ENCODE measurements around the gene PAPSS1.
A peak's percentile ranks its signal among the peaks of the same experiment; 100 is the strongest.
"Not testable (repeated sequence)": the region's sequence is repeated elsewhere in the genome, so short reads cannot be mapped to it uniquely, and the experiment has no call there.

The PAPSS1 gene

DNA sequence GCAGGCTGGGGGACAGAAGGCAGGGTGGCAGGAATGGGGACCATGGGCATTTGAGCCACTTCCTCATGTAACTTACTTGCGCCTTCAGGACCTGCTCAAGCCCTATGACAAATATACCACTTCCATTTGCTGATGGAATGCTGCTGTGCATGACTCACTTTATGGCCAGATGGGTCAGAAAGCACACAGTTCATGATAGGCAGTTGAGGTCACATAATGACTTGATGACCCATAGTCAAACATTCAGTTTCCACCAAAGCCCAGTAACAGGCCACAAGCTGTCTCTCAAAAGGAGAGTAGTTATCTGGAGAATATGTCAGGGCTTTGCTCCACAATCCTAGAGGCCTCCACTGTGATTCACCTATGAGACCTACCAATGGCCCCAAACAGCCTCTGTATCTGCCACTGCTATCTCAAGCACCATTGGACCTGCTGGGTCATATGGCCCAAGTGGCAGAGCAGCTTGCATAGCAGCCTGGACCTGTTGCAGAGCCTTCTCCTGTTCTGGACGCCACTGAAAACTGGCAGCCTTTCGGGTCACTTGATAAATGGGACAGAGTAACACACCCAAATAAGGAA, 5.3 kb upstream of the PAPSS1 start:
- no peak for DNase-seq

DNA sequence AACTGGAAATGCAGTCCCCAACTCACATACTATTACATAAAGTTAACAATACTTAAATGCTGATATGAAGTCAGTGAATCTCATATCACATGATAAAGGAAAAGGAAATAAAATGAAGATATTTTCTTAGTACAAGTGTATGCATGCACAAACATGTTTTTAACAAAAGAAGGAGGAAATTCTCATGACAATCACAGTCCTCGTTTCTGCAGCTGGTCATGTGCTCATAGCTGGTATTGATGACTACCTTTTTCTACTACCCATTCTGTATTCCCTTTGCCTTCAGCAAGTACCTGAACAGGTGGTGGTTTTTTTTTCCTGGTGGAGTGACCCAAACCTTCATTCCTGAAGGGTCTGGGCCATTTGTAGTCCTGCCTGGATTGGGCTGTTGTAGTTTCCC, 3.3 kb upstream of the PAPSS1 start:
- DNase-seq = not testable (repeated sequence)

DNA sequence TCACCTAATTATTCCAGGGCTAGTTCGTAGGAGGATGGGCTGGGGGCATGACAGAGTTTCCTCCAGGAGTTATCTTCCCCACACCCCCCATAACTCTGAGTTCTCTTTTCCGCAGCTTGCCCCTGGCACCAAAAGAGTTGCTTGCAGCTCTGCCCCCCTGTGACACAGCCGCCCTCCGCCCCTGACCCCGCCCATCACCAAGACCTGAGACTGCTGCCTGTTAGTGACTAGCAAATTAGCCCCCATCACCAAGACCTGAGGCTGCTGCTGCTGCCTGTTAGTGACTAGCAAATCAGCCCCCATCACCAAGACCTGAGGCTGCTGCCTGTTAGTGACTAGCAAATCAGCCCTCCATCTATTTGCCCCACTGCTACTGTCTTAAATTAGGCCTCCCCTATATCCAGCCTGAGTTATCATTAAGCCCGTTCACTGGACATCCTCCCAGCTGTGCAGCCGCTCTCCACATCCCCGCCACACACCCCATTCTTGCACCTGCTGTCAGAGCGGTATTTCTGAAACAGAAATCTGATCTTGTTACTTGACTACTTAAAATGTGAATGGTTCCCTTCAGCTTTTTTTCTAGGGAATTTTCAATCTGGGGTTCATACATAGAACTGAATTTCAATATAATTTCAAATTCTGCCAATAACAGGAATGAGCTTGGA, 1.5 kb upstream of the PAPSS1 start:
- DNase-seq = peak; percentile 20

DNA sequence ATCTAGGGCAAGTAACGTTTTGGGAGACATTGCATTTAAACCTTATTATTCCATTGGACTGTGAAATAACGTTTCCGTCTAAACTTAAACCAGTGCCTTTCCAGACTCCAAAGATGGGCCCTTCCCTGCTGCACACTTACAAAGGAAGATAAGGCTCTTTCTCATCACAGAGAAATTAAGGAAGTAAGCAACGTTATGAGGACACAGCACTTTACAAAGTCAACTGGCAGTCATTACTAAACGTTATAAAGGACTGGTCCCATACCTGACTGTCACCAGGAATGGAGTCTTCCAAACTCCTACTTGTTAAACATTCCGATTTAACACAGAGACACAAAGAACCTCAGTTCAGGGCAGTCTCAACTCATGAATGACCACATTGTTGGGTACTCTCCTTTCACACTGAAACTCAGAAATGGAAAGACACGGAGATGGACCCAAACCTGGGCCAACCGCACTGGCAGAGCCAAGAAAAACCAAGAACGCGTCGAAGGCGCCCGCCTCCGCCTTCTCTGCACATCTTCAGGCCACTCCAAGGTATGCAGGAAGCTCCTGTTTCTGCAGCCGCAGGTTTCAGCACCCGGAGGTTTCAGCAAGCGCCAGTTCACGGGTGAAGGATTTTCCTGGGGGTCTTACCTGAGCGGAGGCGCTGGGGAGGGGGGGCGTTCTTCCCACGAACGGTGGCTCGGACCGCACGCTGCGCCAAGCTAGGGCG, 670 bp downstream of the PAPSS1 start:
- DNase-seq = no peak

DNA sequence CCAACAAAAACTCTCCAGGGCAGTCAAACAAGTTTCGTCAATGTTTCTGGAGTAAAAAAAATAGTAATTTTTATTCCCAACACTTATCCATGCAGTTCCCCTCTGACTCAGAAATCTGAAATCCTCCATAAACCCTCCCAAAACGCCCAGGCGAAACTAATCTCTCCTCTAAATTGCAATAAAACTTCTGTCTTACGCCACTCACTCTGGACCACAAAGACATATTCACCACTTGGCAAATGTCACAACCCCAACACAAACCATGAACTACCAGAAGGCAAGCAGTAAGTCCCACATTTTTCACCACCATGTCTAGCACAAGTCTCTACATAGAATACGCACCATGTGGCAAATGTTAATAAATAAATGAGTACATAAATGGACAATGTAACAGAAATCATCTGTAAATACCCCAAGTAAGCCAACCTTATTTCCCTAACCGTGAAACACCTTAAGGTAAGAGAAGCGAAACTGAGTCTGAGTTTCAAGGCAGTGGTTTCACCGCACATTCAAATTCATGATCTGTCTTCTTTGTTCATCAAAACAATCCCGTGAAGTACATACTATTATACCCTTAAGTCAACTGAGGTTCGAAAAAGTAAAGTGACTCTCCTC, 1.6 kb downstream of the PAPSS1 start:
- no peak for DNase-seq

DNA sequence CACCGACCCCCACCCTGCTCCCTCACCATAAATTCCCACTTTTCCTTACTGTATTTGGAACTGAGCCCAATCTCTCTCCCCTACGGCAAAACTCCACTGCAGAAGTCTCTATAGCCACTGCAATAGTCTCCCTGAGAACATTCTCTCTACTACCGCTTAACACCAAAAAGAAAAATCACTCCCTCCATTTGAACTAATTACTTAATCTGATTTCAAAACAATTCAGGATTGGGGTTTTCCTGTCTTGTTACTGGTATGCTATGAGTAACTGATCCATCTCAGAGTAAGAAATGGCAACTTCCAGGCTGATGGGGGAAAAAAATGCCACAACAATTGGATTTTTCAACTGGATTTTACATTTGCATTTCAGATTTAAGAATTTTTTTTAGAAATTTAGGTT, 5.8 kb downstream of the PAPSS1 start:
- no peak for DNase-seq

DNA sequence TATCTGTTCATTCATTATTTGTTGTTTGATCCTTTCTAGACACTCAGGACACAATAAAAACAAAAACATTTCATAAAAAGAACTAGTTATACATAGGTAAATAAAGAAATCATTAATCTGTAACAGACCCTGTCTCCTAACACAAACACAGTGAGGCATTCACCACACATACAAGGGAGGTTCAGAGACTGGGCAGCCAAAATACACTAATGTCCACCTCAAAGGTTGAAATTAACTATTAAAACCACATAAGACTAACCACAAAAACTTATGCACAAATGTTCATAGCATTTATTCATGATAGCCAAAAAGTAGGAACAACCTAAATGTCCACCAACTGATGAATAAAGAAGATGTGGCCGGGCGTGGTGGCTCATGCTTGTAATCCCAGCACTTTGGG, 7.8 kb downstream of the PAPSS1 start:
- no peak for DNase-seq

DNA sequence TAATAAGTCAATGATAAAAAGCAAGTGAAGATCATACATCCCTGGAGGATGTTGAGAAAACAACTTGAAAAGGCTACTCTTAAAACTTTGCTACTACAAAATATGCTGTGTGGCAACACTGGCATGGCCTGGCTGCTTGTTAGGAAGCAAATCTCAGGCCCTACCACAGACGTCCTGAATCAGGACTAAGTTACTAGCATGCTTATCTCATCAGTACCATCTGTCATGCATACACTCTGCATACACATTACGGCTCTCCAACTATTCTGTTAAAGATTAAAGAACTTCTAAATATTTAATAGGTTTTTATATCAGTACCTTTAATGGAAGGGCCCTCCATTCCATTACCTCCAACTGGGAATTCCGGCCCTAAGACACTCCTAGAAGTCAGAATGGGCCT, 8.2 kb downstream of the PAPSS1 start:
- no peak for DNase-seq

DNA sequence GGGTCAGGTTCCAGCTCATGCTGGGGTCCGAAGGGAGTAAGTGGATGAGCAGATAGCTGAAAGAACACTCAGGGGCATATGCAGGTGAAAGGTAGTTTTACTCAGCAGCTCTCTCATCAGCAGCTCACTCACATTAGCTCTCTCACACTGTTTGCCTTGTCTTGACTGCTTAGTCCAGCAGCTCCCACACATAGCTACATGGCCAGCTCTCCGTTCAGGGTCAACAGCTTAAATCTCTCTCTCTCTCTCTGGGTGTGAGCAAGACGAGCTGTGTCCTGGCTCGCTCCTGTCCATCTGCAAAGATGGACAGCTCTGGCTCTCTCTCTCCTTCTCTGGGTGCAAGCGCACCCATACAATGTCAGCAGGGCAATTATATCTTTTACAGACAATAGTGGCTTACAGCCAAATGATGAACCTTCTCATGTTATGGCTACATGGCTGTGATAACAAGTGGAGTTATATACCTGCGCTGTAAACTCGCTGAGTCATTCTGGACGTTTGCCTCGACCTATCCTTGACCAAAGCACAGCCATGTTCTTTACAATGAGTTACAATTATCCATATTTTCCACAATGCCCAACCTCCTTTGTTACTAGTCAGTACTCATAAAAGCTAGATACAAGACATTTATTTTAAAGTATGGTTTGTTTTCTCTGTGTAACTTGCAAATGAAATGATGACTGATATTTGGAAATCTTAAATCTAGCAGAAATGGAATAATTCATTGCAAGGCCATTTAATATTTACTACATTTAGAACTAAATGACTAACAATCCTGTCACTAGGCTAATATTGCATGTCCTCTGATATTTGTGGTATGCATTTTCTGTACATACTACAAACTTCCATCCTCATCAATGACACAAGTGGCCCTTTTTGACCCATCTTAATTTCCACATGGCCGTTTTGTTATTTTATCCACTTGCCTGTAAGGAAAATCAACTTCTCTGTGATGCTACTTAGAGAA, 9.3 kb downstream of the PAPSS1 start:
- DNase-seq = no peak

DNA sequence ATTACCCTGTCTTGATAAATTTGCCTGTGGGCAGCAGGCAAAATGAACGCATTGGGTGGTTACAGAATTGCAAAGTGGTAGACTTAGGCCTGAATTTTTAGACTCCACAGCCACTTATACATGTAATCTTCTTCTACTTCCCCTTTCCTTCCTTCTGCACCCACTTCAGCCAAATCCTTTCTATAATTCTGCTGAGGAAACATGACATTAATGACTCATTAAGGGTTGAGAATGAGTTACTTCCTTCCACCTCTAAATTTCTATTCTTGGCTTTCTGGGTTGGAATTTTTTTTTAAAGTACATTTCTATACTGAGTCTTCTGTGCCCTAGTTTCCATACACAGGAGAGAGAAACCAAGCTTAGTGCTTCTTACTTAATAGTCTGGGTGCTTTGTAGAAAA, 10.1 kb downstream of the PAPSS1 start:
- DNase-seq = peak; percentile 6

DNA sequence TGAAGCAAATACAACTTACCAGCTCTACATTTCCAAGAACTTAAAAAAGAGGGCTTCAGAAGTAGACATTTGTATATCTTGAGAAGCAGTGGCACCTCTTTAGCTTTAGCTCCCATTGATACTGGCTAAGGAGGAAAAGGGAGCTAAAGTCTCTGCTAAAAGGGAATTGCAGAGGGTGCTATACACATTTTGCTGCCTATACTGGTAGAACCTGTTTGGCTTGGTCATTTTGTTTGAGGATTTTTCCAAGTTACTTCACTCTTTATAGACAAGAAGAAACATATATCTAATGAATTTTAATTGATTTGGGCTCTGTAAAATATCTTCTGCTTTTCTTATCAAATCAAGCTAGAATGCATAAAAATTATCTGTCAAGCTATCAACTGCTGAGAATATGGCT, 11.8 kb downstream of the PAPSS1 start:
- DNase-seq = no peak

DNA sequence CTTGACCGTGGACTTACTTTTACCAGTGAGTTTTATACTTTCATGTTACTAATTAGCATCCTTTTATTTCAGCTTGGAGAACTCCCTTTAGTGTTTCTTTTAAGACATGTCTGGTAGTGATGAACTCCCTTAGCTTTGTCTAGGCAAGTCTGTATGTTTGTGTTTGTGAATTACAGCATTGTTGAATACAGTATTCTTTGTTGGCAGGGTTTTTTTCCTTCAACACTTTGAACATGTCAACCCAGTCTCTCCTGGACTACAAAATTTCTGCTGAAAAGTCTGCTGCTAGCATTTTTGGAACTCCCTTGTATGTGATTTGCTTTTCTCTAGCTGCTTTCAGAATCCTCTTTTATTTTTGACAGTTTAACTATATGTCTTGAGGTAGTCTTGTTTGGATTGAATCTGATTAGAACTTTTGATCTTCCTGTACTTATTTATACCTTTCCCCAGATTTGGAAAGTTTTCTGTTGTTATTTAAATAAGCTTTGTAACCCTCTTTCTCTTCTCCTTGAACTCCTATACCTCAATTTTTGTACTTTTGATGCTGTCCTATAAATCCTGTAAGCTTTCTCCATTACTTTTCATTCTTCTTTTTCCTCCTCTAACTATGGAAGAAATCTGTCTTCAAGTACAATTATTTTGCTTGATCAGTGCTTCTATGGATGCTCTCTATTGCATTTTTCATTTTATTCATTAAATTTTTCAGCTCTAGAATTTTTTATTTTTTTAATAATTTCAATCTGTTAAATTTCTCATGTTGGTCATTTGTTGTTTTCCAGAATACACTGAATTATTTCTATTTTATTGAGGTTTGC, 14.1 kb downstream of the PAPSS1 start:
- no peak for DNase-seq

DNA sequence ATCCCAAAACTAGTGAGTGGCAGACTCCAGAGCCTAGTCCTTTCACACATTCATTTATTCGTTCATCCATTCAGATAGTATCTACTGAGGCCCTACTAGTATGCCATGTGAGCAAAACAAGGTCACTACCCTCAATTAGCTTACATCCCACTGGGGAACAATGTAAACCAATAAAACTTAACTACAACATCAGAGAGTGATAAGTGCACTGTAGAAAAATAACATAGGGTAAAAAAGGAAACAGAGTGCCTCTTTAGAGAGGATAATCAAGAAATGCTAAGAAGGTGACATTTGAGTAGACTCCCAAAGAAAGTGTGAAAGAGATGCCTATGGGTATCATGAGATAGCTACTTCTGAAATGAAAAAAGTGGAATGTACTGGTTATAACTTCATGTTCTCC, 18.5 kb downstream of the PAPSS1 start:
- DNase-seq = no peak

DNA sequence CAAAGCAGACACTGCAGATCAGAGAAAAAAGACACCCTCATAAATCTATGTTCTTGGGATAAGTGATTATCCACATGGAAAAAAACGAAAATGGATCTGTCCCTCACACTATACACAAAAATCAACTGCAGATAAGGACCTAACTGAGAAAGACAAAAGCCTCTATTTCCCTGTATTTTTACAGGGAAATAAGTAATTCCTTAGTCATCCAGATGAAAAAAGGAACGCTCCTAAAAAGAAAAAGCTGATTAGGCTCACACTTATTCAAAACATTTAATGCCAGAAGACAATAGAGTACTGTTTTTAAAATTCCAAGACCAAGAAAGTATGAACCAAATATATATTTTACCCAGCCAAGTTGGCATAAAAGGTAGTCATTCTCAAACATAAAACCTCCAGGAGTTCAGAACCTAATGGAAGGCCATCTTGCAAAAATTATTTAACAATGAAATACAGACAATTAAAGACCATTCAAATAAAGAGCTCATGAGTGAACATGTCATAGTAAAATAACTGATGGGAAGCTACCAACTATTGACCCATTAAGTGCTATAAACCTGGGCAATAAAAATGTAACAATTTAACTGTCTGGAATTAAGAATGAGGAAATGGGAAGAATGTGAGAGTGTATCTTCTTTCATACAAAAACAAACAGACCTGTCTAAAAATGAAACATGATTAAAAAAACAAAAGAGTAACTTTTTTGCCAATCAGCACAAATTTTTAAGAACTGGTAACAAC, 20.4 kb downstream of the PAPSS1 start:
- DNase-seq = no peak

DNA sequence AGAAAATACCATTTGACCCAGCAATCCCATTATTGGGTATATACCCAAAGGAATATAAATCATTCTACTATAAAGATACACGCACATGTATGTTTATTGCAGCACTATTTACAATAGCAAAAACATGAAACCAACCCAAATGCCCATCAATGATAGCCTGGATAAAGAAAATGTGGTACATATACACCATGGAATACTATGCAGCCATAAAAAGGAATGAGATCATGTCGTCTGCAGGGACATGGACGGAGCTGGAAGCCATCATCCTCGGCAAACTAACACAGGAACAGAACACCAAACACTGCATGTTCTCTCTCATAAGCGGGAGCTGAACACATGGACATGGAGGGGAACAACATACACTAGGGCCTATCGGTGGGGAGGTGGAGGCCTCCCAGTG, 23.8 kb downstream of the PAPSS1 start:
- not testable (repeated sequence) for DNase-seq

DNA sequence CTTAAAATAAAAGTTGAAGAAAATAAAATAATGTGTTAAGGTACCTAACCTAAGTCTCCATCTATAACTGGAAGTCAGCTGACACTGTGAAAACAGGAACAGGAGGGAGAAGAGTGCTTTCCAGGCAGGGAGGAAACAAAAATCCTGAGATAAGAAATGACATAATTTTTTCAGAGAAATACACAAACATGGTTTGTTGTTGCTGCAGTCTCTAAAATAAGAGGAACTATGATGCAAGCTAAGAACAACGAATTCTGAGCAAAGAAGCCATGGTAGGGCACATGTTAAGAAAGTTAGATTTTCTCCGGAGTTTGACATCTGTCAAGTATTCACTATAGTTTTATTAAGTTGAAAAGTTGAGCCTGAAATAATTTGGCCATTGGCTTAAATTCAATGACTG, 26.9 kb downstream of the PAPSS1 start:
- DNase-seq = no peak

DNA sequence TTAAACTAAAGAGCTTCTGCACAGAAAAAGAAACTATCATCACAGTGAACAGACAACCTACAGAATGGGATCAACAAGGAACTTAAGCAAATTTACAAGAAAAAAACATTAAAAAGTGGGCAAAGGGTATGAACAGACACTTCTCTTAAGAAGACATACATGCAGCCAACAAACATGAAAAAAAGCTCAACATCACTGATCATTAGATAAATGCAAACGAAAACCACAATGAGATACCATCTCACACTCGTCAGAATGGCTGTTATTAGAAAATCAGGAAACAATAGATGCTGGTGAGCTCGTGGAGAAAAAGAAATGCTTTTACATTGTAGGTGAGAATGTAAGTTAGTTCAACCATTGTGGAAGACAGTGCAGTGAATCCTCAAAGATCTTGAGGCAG, 27.8 kb downstream of the PAPSS1 start:
- DNase-seq = no peak

DNA sequence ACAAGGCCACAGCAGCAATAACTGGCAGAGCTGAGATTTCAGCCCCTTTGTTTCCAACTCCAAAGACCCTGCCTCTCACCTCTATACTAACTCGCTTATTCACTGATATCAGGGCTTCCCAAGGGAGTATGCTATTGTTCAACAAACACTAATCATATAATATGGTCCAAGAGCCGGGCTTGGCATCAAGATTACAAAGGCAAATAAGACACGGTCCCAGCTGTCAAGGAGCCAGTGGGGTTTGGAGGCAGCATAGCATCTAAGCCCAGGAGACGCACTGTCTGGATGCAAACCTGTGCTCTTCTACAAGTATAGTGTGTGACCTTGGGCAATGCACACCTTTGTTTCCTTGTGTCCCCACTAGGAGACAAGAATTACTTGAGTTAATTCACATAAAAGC, 28.7 kb downstream of the PAPSS1 start:
- no peak for DNase-seq

DNA sequence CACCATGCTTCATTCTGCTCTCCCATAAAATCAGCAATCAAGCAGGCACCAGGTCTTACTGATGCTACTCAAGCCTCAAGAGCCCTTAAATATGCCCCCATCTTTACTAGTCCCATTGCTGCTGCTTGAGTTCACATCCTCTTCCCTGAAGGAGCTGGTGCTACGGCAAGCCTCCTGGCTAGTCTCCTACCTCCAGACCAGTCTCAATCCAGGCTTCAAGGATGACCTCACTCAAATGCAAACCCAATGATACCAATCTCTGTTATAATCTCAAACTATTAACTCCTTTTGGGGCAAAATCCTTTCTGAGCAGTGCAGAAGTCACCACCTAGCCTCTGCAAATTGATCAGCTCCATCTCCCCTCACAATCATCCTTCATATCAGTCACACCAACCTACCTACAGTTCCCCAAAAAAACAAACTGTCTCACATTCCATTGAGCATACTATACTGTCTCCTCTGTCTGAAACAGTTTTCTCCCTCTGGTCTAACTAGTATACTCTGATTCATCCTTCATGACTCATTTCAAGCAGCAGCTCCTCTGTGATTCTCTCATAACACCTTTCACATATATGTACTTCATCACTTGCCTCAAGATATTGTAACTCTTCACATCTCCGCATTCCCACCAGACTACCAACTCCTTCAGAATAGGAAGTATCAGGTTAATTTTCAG, 30.0 kb downstream of the PAPSS1 start:
- DNase-seq = no peak

DNA sequence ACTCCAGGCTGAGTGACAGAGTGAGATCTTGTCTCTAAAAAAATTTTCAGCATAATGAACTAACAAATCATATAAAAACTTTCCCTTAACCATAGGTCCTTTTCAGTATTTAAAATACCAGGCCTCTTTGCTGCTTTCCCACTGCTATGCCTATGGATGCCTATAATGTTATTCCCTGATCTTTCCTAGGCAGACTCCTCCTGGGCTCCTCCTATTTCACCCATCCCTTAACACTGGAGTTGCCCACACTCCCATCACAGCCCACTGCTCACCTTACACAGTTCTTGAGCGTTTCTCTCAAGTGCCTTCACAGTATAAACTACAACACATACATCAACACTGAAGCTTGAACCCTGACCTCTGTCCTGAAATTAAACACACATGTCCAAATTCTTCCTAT, 31.6 kb downstream of the PAPSS1 start:
- DNase-seq = no peak

DNA sequence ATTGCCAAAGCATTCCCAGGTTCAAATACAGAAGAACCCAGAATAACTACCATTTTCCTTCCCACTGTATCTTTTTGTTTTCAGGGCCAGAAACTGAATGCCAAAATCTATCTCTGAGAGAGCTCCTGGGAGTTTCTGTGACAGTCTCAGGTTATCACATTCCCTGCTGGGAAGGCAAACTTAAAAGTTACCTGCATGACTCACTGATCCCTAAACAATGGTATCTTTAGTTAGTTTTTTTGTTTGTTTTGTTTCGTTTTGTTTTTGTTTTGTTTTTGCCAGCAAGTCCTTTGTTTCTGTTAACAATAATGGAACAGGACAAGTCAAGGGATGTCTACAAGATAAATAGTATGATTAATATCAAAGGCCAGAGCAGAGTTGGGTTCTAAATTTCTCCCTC, 34.3 kb downstream of the PAPSS1 start:
- DNase-seq = no peak
